Naive thymus-derived CD4-positive, alpha-beta T cell (primary cell): Measurements from ENCODE around the gene GSTK1. TPM values are rescaled to one million over a fixed set of nuclear protein-coding genes. Genes with fewer than 3 reads are reported as not detected.

Experiments
- ATAC-seq: fragments of 150-1000 bp; cut with Tn5 transposase; 2 replicates; pipeline ENCODE4 v1.10.0; 2021; ENCODE audit warnings: mild to moderate bottlenecking, moderate library complexity
- CTCF ChIA-PET: fragments of 350-600 bp; sonication (Branson Sonifier 250); formaldehyde crosslinking; loops from one replicate; lab custom pipeline; 2021; ENCODE audit warnings: antibody characterized with exemption; lab: Charles Lee
- POLR2A ChIA-PET: fragments of 350-600 bp; sonication (Branson Sonifier 250); formaldehyde crosslinking; loops from one replicate; lab custom pipeline; 2021; ENCODE audit warnings: antibody characterized with exemption, inconsistent platforms; lab: Charles Lee
- DNase-seq, 9 donors: peaks; one replicate each; pipeline versions ENCODE4 v3.0.0 to v3.0.0-alpha.2; 2020 to 2022; ENCODE audit warnings: mixed read lengths in 1 of 9
- H3K27ac ChIP-seq: one replicate; pipeline ENCODE4 v1.7.0; 2013; ENCODE audit warnings: mild to moderate bottlenecking, low read depth, low read length, moderate library complexity
- H3K27me3 ChIP-seq, 2 donors: one replicate each; pipeline ENCODE4 v1.7.0; 2013; ENCODE audit warnings: low read length in 2 of 2, mild to moderate bottlenecking in 2 of 2, moderate library complexity in 2 of 2; ENCODE audit not compliant: control insufficient read depth in 2 of 2, insufficient read depth in 2 of 2
- H3K36me3 ChIP-seq, 3 experiments: 1 replicate in 2 of 3; 2 replicates in 1 of 3; pipeline ENCODE4 v1.7.0; 2013; ENCODE audit warnings: low read length in 3 of 3, mild to moderate bottlenecking in 3 of 3, moderate library complexity in 1 of 3; ENCODE audit not compliant: insufficient read depth in 3 of 3, control insufficient read depth in 2 of 3
- H3K4me1 ChIP-seq, 2 donors: one replicate each; pipeline ENCODE4 v1.7.0; 2013; ENCODE audit warnings: low read length in 2 of 2, mild to moderate bottlenecking in 2 of 2, moderate library complexity in 1 of 2; ENCODE audit not compliant: control insufficient read depth in 2 of 2, insufficient read depth in 2 of 2
- H3K4me3 ChIP-seq: 2 replicates; pipeline ENCODE4 v1.7.0; 2013; ENCODE audit warnings: mild to moderate bottlenecking, low read length
- H3K9me3 ChIP-seq, 3 experiments: 1 replicate in 2 of 3; 2 replicates in 1 of 3; pipeline ENCODE4 v1.7.0; 2013; ENCODE audit warnings: low read length in 3 of 3; ENCODE audit not compliant: control insufficient read depth in 2 of 3
- H3K27ac Mint-ChIP-seq, 9 donors: one replicate each; pipeline ENCODE4 v1.8.0; 2020 to 2022; ENCODE audit warnings: mixed read lengths in 9 of 9, mild to moderate bottlenecking in 8 of 9, moderate library complexity in 5 of 9, inconsistent platforms in 2 of 9
- H3K27me3 Mint-ChIP-seq, 5 donors: one replicate each; pipeline ENCODE4 v1.8.0; 2021 to 2022; ENCODE audit warnings: mixed read lengths in 5 of 5, mild to moderate bottlenecking in 1 of 5
- H3K36me3 Mint-ChIP-seq, 5 donors: one replicate each; pipeline ENCODE4 v1.8.0; 2020 to 2022; ENCODE audit warnings: mixed read lengths in 5 of 5, mild to moderate bottlenecking in 3 of 5, inconsistent platforms in 1 of 5
- H3K4me1 Mint-ChIP-seq, 7 donors: one replicate each; pipeline ENCODE4 v1.8.0; 2020 to 2022; ENCODE audit warnings: mixed read lengths in 7 of 7, mild to moderate bottlenecking in 3 of 7, inconsistent platforms in 1 of 7
- H3K4me3 Mint-ChIP-seq, 10 donors: one replicate each; pipeline ENCODE4 v1.8.0; 2020 to 2022; ENCODE audit warnings: mild to moderate bottlenecking in 10 of 10, mixed read lengths in 10 of 10, moderate library complexity in 6 of 10, inconsistent platforms in 2 of 10
- H3K9me3 Mint-ChIP-seq, 11 donors: one replicate each; pipeline ENCODE4 v1.8.0; 2020 to 2022; ENCODE audit warnings: mixed read lengths in 11 of 11, mild to moderate bottlenecking in 4 of 11, inconsistent platforms in 1 of 11, moderate library complexity in 1 of 11
- intact Hi-C, 2 donors: fragments of 100-400 bp; cut with micrococcal nuclease; formaldehyde crosslinking; loops; one replicate each; pipeline ENCODE4 v1.15.1; 2023
- polyA plus RNA-seq, 2 donors: library from polyadenylated mRNA; unstranded; fragments of 300-500 nt; fragmentation: Illumina TruSeq; gene quantifications; one replicate each; pipeline ENCODE4 v1.2.3, GENCODE V29; 2021
- total RNA-seq, 6 experiments: library from RNA in 5 of 6; stranded (reverse) in 5 of 6; gene quantifications; 1 replicate in 5 of 6; 2 replicates in 1 of 6; pipeline ENCODE4 v1.2.3 and lab custom pipeline; 2021 to 2026

The GSTK1 gene
- total and polyA plus RNA-seq, 7 experiments from 2014 or later: 253 to 470 (median 326) TPM

GRCh38 chr7:143314127-143314526 lies 50.9 kb downstream of the GSTK1 start:
- DNase-seq (no peak), ATAC-seq (no peak)
- intact Hi-C loops: loop anchor here in 1 of 2 donors (5.0 kb wide), 1 partner anchor 48 kb away; the partner anchor contains the start of gene FAM131B
- H3K4me3 Mint-ChIP-seq: no peak overlapping the region
- peaks cover 12 to 40% (median 20%) of the 10 kb centered on the region in 7 donors for H3K4me1 Mint-ChIP-seq
- peaks cover 0 to 5% (median 0%) of the 10 kb centered on the region in 11 donors for H3K9me3 Mint-ChIP-seq
- Histone ChIP-seq H3K36me3 (no peaks in the 10 kb centered on the region), H3K4me3 (no peak overlapping the region), H3K27ac (no peak overlapping the region), H3K27me3 (no peaks in the 10 kb centered on the region), H3K9me3 (no peaks in the 10 kb centered on the region), H3K4me1 (peaks cover 5 to 6% of the 10 kb centered on the region in 2 donors)
- CTCF ChIA-PET: no interaction called here
- peaks cover 0 to 10% (median 0%) of the 10 kb centered on the region in 5 donors for H3K27me3 Mint-ChIP-seq
- POLR2A ChIA-PET: no interaction called here
- peaks cover 0 to 36% (median 0%) of the 10 kb centered on the region in 5 donors for H3K36me3 Mint-ChIP-seq
- H3K27ac Mint-ChIP-seq: no peak overlapping the region

GRCh38 chr7:143315776-143316175 lies 52.5 kb downstream of the GSTK1 start, which contains the start of gene CLCN1:
Gene CLCN1, plus strand, starts transcription at chr7:143316111. Its CDS starts 102 bp downstream, at chr7:143316213.
- CTCF ChIA-PET: no interaction called here
- Histone ChIP-seq H3K36me3 (no peaks in the 10 kb centered on the region), H3K4me3 (no peak within 1 kb of the TSS), H3K27ac (no peak within 1 kb of the TSS), H3K9me3 (no peaks in the 10 kb centered on the region), H3K27me3 (no peaks in the 10 kb centered on the region), H3K4me1 (peaks cover under 1 to 6% of the 10 kb centered on the region in 2 donors)
- Mint-ChIP-seq H3K27ac (no peak within 1 kb of the TSS), H3K4me3 (no peak within 1 kb of the TSS), H3K27me3 (peaks cover 0 to 19% (median 0%) of the 10 kb centered on the region in 5 donors), H3K36me3 (peaks cover 0 to 20% (median 0%) of the 10 kb centered on the region in 5 donors), H3K4me1 (peaks cover 6 to 23% (median 11%) of the 10 kb centered on the region in 7 donors), H3K9me3 (peaks cover 0 to 3% (median 0%) of the 10 kb centered on the region in 11 donors)
- intact Hi-C loops: no loop called here
- ATAC-seq (no peak), DNase-seq (no peak)
- POLR2A ChIA-PET: interaction anchor here (1.0 kb wide), 1 partner anchor 11 kb away, joined by 3 read pairs; no protein-coding TSS in a partner anchor

- Mint-ChIP-seq H3K4me1 (peaks cover 0 to 18% (median 5%) of the 10 kb centered on the region in 7 donors), H3K27me3 (peaks cover 0 to 19% (median 0%) of the 10 kb centered on the region in 5 donors), H3K4me3 (no peak overlapping the region), H3K36me3 (peaks cover 0 to 17% (median 0%) of the 10 kb centered on the region in 5 donors), H3K27ac (no peak overlapping the region), H3K9me3 (peaks cover 0 to 3% (median 0%) of the 10 kb centered on the region in 11 donors)
- Histone ChIP-seq H3K4me1 (peaks cover 0 to 1% of the 10 kb centered on the region in 2 donors), H3K27ac (no peak overlapping the region), H3K27me3 (no peaks in the 10 kb centered on the region), H3K36me3 (no peaks in the 10 kb centered on the region), H3K9me3 (no peaks in the 10 kb centered on the region), H3K4me3 (no peak overlapping the region)
- ATAC-seq: no peak
- ChIA-PET POLR2A (interaction anchor here (1.0 kb wide), 1 partner anchor 10 kb away, joined by 3 read pairs; no protein-coding TSS in a partner anchor), CTCF (no interaction called here)
- intact Hi-C loops: no loop called here
- DNase-seq: no peak
These were observed 53.3 kb downstream of the GSTK1 start for GRCh38 chr7:143316492-143316891.

GRCh38 chr7:143318661-143319060 lies 55.4 kb downstream of the GSTK1 start:
- H3K27ac ChIP-seq: no peak overlapping the region
- no peaks in the 10 kb centered on the region for H3K36me3 ChIP-seq
- intact Hi-C loops: no loop called here
- ChIA-PET POLR2A (no interaction called here), CTCF (no interaction called here)
- H3K4me1 ChIP-seq: no peaks in the 10 kb centered on the region
- H3K27me3 Mint-ChIP-seq: peaks cover 0 to 19% (median 0%) of the 10 kb centered on the region in 5 donors
- H3K27me3 ChIP-seq: no peaks in the 10 kb centered on the region
- peak overlapping the region in 1 of 9 donors; percentile 4 for H3K27ac Mint-ChIP-seq
- peaks cover 0 to 3% (median 0%) of the 10 kb centered on the region in 11 donors for H3K9me3 Mint-ChIP-seq
- no peaks in the 10 kb centered on the region for H3K9me3 ChIP-seq
- H3K4me3 Mint-ChIP-seq: no peak overlapping the region
- H3K4me1 Mint-ChIP-seq: peaks cover 0 to 15% (median 0%) of the 10 kb centered on the region in 7 donors
- peaks cover 0 to 8% (median 0%) of the 10 kb centered on the region in 5 donors for H3K36me3 Mint-ChIP-seq
- DNase-seq: no peak
- ATAC-seq: no peak
- no peak overlapping the region for H3K4me3 ChIP-seq

Other genes with a start within 250 kb of the GSTK1 start
- not detected for gene OR9A2, start 236.3 kb upstream of the GSTK1 start, total RNA-seq
- gene OR9A2, start 236.3 kb upstream of the GSTK1 start, polyA plus RNA-seq: not detected
- not detected for gene OR6V1, start 211.1 kb upstream of the GSTK1 start, total RNA-seq
- not detected for gene OR6V1, start 211.1 kb upstream of the GSTK1 start, polyA plus RNA-seq
- gene PIP, start 131.4 kb upstream of the GSTK1 start, total RNA-seq: not detected
- gene PIP, start 131.4 kb upstream of the GSTK1 start, polyA plus RNA-seq: not detected
- gene TAS2R39, start 80.0 kb upstream of the GSTK1 start, total RNA-seq: not detected
- gene TAS2R39, start 80.0 kb upstream of the GSTK1 start, polyA plus RNA-seq: not detected
- not detected for gene TAS2R40, start 41.4 kb upstream of the GSTK1 start, total RNA-seq
- gene TAS2R40, start 41.4 kb upstream of the GSTK1 start, polyA plus RNA-seq: not detected
- gene TMEM139, start 21.5 kb downstream of the GSTK1 start, total RNA-seq: under 1 TPM in 4 of 5 experiments, not detected in 1; 0.32 to 0.62 (median 0.51) TPM
- gene TMEM139, start 21.5 kb downstream of the GSTK1 start, polyA plus RNA-seq: under 1 TPM; 0.46 TPM
- gene CASP2, start 24.9 kb downstream of the GSTK1 start, total RNA-seq: 10 to 100 TPM; 29.6 to 97.7 (median 69.1) TPM
- 10 to 100 TPM; 14.4 to 24.4 TPM for gene CASP2, start 24.9 kb downstream of the GSTK1 start, polyA plus RNA-seq
- gene CLCN1, start 52.7 kb downstream of the GSTK1 start, total RNA-seq: under 1 TPM in 2 of 5 experiments, not detected in 3; 0.07 to 0.51 TPM
- gene CLCN1, start 52.7 kb downstream of the GSTK1 start, polyA plus RNA-seq: not detected
- 1 to 10 TPM in 1 of 5 experiments, under 1 TPM in 2, not detected in 2; 0.19 to 1.4 (median 0.53) TPM for gene FAM131B, start 99.3 kb downstream of the GSTK1 start, total RNA-seq
- gene FAM131B, start 99.3 kb downstream of the GSTK1 start, polyA plus RNA-seq: not detected
- gene ZYX, start 117.9 kb downstream of the GSTK1 start, total RNA-seq: 100 to 1,000 TPM; 110 to 264 (median 124) TPM
- 100 to 1,000 TPM in 1 of 2 donors, 10 to 100 TPM in 1; 54.2 to 101 TPM for gene ZYX, start 117.9 kb downstream of the GSTK1 start, polyA plus RNA-seq
- 10 to 100 TPM in 4 of 5 experiments, 1 to 10 TPM in 1; 4.1 to 63.1 (median 33.6) TPM for gene EPHA1, start 145.4 kb downstream of the GSTK1 start, total RNA-seq
- 10 to 100 TPM; 10.9 to 41.4 TPM for gene EPHA1, start 145.4 kb downstream of the GSTK1 start, polyA plus RNA-seq
- 1 to 10 TPM in 4 of 5 experiments, not detected in 1; 1.4 to 2.5 (median 1.8) TPM for gene TAS2R60, start 180.0 kb downstream of the GSTK1 start, total RNA-seq
- gene TAS2R60, start 180.0 kb downstream of the GSTK1 start, polyA plus RNA-seq: under 1 TPM in 1 of 2 donors, not detected in 1; 0.33 TPM
- 1 to 10 TPM in 4 of 5 experiments, not detected in 1; 1.7 to 3.4 (median 2.0) TPM for gene TAS2R41, start 214.4 kb downstream of the GSTK1 start, total RNA-seq
- not detected for gene TAS2R41, start 214.4 kb downstream of the GSTK1 start, polyA plus RNA-seq